Measurements from ENCODE around the gene MAPRE2. TPM values are rescaled to one million over a fixed set of nuclear protein-coding genes. Genes with fewer than 3 reads are reported as not detected.

The MAPRE2 gene
- total and polyA plus RNA-seq, 4 donors = 12.5 to 57.8 (median 19.8) TPM

DNA sequence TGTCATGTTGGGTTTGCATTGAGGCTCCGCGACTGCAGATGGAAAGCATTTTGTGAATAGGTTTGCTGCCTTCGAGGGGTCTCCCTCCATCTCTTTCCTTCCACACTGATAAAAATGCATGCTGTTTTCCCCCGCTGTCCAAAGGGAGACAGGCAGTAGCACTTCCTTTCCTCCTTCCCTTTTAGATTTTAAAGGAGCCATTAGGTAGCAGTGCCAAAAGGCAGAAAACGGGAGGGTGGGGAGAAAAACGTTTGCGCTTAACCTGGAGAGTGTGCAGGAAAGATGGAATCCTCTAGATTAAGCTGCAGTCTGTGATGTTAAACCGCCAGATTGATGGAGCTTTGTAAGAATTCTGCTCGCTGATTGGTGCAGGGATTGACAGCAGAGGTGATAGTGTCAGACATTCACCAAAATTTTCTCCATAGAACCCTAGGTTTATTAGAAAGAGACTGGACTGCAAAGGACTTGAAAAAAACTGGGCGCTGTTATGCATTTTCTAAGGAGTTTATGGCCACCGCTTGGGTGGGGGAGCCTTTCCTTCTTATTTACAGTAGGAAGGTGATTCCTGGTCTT, 688 bp downstream of the MAPRE2 start:
- H3K4me1 ChIP-seq (ENCODE audit: control insufficient read depth in 5 of 5, insufficient read depth in 5 of 5, low read length in 5 of 5) = peaks cover 2 to 48% (median 19%) of the 10 kb centered on the region in 5 donors
- no peaks in the 10 kb centered on the region for H3K9me3 ChIP-seq (ENCODE audit: control insufficient read depth in 4 of 4, insufficient read depth in 3 of 4, low read length in 3 of 4)
- H3K27ac ChIP-seq (ENCODE audit: low read depth in 1 of 2, low read length in 1 of 2) = peak overlapping the region; percentile 76 to 93
- DNase-seq = peak in 1 of 3 donors; percentile 72
- peak; percentile 14 for ATAC-seq (ENCODE audit: insufficient read depth, low FRiP score)
- no peaks in the 10 kb centered on the region for H3K27me3 ChIP-seq (ENCODE audit: control insufficient read depth in 3 of 3, insufficient read depth in 3 of 3, low read length in 2 of 3)
- WGBS, 2 donors = 1% methylated on average over 11 of the region's 11 CpGs
- TF ChIP-seq, protein P1, sequence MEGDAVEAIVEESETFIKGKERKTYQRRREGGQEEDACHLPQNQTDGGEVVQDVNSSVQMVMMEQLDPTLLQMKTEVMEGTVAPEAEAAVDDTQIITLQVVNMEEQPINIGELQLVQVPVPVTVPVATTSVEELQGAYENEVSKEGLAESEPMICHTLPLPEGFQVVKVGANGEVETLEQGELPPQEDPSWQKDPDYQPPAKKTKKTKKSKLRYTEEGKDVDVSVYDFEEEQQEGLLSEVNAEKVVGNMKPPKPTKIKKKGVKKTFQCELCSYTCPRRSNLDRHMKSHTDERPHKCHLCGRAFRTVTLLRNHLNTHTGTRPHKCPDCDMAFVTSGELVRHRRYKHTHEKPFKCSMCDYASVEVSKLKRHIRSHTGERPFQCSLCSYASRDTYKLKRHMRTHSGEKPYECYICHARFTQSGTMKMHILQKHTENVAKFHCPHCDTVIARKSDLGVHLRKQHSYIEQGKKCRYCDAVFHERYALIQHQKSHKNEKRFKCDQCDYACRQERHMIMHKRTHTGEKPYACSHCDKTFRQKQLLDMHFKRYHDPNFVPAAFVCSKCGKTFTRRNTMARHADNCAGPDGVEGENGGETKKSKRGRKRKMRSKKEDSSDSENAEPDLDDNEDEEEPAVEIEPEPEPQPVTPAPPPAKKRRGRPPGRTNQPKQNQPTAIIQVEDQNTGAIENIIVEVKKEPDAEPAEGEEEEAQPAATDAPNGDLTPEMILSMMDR (IDR thresholded peaks at IDR 0.05; ENCODE audit: control extremely low read depth, extremely low read depth) = no peak
- peaks cover 0 to 3% (median 0%) of the 10 kb centered on the region in 4 donors for H3K36me3 ChIP-seq (ENCODE audit: control insufficient read depth in 4 of 4, insufficient read depth in 4 of 4, low read length in 4 of 4)
- peak overlapping the region; percentile 76 to 94 for H3K9ac ChIP-seq (ENCODE audit: insufficient read depth in 1 of 2, low read length in 2 of 2)
- H3K4me3 ChIP-seq = peak overlapping the region; percentile 81

DNA sequence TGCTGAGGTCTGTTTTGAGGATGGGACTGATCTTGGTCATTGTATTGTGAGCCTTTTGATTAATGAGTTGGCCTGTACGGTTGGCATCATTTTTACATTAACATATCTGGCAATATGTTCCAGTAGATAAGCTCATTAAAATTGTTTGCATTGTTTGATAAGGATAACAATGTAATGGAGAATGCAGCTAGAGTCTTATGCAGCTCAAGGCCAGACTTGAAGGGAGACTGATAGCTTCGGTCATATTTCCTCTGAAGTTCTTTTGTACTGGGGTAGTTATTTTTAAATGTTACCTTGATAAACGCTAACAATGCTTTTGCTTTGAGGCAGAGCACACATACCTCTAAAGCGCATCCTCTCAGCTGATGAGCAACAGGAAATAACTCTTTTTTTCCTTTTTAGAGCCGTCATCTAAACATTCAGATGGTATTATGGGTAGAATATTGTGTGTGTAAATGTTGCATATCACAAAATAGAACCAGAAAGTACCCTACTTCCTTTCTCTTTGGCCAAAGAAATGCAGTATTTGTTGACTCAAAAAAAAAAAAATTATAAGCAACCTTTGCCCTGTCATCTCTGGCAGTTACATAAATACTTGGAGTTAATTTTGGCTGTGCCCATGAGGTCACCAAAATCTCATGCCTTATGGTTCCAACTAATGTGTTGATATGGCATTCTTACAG, 1.3 kb downstream of the MAPRE2 start:
- Histone ChIP-seq H3K27ac (ENCODE audit: low read depth in 1 of 2, low read length in 1 of 2) (peak overlapping the region; percentile 76 to 93), H3K4me3 (peak overlapping the region; percentile 81), H3K36me3 (ENCODE audit: control insufficient read depth in 4 of 4, insufficient read depth in 4 of 4, low read length in 4 of 4) (peaks cover 0 to 3% (median 0%) of the 10 kb centered on the region in 4 donors), H3K4me1 (ENCODE audit: control insufficient read depth in 5 of 5, insufficient read depth in 5 of 5, low read length in 5 of 5) (peaks cover 2 to 48% (median 19%) of the 10 kb centered on the region in 5 donors), H3K9me3 (ENCODE audit: control insufficient read depth in 4 of 4, insufficient read depth in 3 of 4, low read length in 3 of 4) (no peaks in the 10 kb centered on the region), H3K27me3 (ENCODE audit: control insufficient read depth in 3 of 3, insufficient read depth in 3 of 3, low read length in 2 of 3) (no peaks in the 10 kb centered on the region), H3K9ac (ENCODE audit: insufficient read depth in 1 of 2, low read length in 2 of 2) (peak overlapping the region; percentile 76 to 94)
- DNase-seq (peak in 1 of 3 donors; percentile 67), ATAC-seq (ENCODE audit: insufficient read depth, low FRiP score) (no peak)
- TF ChIP-seq, protein P1 (IDR thresholded peaks at IDR 0.05; ENCODE audit: control extremely low read depth, extremely low read depth) = no peak
- 6 to 15% methylated on average over 5 of the region's 5 CpGs for WGBS, 2 donors

DNA sequence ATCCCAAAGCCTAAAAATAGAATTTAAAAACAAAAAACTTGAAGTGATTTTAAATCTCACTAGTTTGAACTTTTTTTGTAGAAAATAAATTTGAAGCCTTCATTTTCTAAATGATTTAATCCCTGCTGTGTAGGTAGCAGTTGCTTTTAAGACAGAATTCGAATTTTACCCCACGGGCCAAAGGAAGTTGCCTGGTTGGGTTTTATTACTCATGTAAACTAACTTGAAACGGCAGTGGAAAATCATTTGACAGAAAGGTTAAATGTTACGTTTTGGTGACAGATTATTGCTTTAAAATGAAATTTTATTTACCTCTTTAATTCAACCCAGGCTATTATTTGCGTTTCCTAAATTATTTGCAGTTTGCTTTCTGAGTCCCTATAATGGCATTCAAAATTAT, 2.0 kb downstream of the MAPRE2 start:
- DNase-seq = no peak
- no peak overlapping the region for H3K9ac ChIP-seq (ENCODE audit: insufficient read depth in 1 of 2, low read length in 2 of 2)
- no peak overlapping the region for H3K4me3 ChIP-seq
- TF ChIP-seq, protein P1 (IDR thresholded peaks at IDR 0.05; ENCODE audit: control extremely low read depth, extremely low read depth) = no peak
- H3K9me3 ChIP-seq (ENCODE audit: control insufficient read depth in 4 of 4, insufficient read depth in 3 of 4, low read length in 3 of 4) = no peaks in the 10 kb centered on the region
- H3K27me3 ChIP-seq (ENCODE audit: control insufficient read depth in 3 of 3, insufficient read depth in 3 of 3, low read length in 2 of 3) = no peaks in the 10 kb centered on the region
- 25 to 41% methylated on average over 5 of the region's 5 CpGs for WGBS, 2 donors
- H3K36me3 ChIP-seq (ENCODE audit: control insufficient read depth in 4 of 4, insufficient read depth in 4 of 4, low read length in 4 of 4) = peaks cover 0 to 3% (median 0%) of the 10 kb centered on the region in 4 donors
- peaks cover 5 to 48% (median 19%) of the 10 kb centered on the region in 5 donors for H3K4me1 ChIP-seq (ENCODE audit: control insufficient read depth in 5 of 5, insufficient read depth in 5 of 5, low read length in 5 of 5)
- peak overlapping the region in 1 of 2 donors; percentile 76 for H3K27ac ChIP-seq (ENCODE audit: low read depth in 1 of 2, low read length in 1 of 2)
- no peak for ATAC-seq (ENCODE audit: insufficient read depth, low FRiP score)
